HG03342 (cell line): ENCODE data around the gene MTX1.
"Not testable (repeated sequence)": the region's sequence is repeated elsewhere in the genome, so short reads cannot be mapped to it uniquely, and the experiment has no call there.

ENCODE experiments used
- ATAC-seq: cut with Tn5 transposase; IDR thresholded peaks from one replicate; pipeline ENCODE4 v1.9.1; 2021; ENCODE audit warnings: mild to moderate bottlenecking, moderate library complexity; ENCODE audit not compliant: unreplicated experiment

Gene MTX1

DNA sequence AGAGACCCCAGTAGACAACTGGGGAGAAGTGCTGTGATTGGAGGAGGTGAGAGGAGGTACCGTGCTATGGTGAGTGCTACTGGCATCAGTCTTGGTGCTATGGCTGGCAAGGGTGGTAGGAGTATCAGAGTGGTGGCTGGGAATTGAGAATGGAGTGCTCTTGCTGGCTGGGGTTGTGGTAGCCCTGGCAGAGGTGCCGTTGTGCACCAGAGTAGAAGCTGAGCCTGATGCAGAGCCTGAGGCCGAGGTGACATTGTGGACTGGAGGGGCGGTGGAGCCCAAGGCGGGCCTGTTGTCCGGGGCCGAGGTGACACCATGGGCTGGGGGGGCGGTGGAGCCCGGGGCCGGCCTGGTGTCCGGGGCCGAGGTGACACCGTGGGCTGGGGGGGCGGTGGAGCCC, 20.2 kb upstream of the MTX1 start:
- no peak for ATAC-seq

- ATAC-seq, result not testable (repeated sequence)
Measured at GRCh38 chr1:155189926-155190325, 18.6 kb upstream of the MTX1 start.

- ATAC-seq, result no peak
Measured at GRCh38 chr1:155191904-155192303, 16.6 kb upstream of the MTX1 start.

DNA sequence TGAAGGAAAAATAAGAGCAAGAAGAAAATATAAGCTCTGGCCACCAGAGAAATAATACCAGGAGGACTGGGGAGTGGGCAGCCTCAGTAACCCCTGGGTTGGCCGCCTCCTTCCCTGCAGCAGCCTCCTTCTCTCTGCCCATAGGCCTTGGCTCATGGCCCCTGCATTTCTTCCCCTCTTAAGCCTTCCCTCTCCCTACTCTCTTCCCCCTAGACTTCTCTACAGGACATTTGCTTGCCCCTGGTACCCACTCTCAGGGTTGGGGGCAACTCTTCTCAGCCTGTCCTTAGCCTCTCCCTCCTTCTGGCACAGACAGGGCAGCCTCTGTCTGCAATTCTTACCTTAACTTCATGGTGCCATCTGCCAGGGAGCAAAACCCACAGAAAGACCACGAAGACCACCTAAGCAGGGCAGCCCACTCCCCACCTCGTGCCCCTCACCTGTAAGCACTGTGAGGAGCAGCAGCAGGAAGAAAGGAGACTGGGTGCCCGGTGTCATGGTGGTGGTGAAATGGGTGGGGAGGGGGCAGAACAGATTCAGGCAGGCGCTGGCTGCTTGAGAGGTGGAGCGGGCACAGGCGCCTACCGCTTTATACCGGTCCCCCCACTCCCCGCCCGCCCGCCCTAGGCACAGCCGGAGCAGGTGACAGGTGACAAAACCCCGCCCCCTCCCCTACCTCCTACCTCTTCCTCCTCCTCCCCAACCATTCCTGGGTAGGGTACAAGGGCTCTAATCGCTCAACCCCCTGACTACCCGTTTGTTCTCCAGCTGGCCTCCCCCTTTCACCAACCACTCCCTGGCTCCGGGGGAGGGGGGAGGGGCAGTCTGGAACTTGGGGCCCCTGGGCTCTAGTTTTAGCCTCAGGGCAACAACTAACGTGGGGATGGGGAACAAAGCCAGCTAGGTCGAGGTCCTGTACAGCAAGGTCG, 15.9 kb upstream of the MTX1 start:
- no peak for ATAC-seq

DNA sequence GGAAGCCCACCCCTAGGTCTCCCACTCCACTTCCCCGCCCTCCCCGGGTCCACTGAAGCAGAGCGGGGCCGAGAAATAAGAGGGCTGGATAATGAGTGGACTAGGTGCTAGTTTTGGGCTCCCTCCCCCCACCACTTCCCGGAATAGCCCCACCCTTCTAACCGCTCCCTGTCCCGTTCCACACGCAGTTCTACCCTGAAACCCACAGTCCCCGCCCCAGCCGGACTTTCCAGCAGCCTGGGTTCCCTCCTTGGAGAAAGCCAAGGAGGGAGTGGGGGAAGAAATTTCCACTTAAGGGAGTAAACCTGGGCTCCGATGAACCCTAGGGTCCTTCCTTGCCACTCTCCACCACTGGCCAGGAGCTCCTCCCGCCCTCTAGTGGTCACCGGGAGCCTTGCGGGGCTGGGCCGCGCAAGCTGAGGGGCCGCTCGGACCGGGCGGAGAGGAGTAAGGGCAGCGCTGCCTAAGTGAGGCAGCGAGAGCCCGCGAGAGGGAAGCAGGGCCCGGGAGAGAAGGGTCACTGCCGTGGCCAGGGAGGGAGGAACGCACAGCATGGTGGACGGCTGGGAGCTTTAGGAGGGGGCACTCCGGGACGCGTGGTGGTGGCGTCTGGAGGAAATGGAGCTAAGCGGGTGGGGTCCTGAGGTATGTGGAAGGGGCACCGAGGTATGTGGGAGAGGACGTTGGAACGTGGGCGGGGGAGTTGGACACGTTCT, 15.1 kb upstream of the MTX1 start:
- ATAC-seq, result peak; percentile 56

DNA sequence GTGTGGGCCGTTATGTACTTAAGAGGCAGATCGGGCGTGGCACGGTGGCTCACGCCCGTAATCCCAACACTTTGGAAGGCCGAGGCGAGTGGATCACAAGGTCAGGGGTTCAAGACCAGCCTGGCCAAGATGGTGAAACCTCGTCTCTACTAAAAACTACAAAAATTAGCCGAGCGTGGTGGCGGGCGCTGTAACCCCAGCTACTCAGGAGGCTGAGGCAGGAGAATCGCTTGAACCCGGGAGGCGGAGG, 14.6 kb upstream of the MTX1 start:
- ATAC-seq, result not testable (repeated sequence)

DNA sequence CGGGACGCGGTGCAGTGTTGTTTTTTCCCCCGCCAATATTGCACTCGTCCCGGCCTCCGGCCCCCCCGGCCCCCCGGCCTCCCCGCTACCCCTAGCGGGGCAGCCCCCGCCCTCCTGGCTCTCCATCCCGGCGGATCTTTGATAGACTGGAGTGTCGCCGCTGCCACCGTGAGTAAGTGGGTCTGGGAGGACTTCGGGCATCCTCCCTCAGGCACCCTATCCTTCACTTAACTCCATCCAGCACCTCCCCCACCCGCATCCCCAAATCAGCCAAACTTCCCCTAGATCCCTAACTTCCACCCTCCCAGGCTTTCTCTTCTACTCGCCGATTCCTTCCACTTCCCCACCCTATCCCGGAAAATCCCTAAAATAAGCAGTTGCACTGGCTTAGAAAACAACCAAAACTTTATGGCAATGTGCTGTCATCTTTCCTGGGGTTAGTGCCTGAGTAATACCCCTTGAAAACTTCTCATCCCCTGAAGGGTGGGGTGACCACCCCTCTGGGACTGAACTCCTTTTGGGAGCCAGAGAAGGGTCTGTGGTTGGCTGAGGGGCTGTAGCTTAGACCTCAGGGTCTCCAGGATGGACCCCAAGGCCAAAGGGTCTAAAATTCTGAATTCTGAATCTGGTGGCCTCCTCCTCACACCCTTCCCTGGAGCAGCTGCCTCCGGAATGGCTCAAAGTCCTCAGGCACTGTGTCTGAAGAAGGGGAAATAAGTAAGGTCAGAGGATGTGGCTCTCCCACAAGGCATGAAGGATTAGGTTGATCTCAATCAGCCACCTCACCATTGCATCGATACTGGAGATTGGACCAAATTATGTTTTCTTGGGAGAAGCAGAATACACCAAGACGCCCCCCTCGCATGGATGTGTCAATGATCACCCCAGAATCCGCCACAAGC, 13.0 kb upstream of the MTX1 start:
- ATAC-seq, result no peak

- no peak for ATAC-seq
Measured at GRCh38 chr1:155196103-155196892, 12.2 kb upstream of the MTX1 start.

DNA sequence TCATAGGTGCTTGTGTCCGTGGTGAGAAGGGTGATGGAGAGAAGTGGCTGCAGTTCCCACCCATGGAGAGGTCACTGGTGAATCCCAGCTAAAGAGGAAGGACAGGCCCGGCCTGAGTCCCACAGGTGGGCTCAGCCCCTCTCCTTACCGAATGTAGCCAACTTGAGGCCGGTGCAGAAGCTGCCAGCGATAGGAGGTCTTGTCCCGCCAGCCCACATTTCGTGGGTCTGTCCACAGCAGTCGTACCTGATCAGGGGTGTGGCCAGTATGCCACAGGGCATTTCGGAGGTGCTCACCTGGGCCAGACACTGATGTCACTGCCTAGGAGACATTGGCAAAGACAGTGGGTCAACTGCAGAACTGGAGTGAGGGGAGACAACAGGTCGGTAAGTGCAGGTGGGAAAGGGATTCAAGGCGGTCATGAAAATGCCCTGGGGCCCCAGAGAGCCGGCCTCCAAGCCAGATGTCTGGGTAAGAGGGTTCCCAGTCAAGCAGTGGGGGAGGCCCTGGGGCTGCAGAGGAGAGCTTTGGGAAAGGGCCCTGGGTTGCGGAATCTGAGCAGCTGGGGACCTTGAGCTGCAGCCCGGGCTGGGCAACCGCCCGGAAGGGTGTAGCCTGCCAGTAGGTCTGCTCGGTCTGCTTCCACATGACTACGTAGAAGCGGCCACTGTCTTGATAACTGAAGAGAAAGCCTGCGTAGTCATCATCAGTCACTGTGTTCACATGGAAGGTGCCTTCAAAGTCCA, 11.4 kb upstream of the MTX1 start:
- ATAC-seq, result no peak

GRCh38 chr1:155197901-155198546, 10.5 kb upstream of the MTX1 start:
- ATAC-seq, result no peak

- no peak for ATAC-seq
Measured at GRCh38 chr1:155198547-155198906, 10.0 kb upstream of the MTX1 start.

- no peak for ATAC-seq
Measured at GRCh38 chr1:155199792-155200191, 8.7 kb upstream of the MTX1 start.

DNA sequence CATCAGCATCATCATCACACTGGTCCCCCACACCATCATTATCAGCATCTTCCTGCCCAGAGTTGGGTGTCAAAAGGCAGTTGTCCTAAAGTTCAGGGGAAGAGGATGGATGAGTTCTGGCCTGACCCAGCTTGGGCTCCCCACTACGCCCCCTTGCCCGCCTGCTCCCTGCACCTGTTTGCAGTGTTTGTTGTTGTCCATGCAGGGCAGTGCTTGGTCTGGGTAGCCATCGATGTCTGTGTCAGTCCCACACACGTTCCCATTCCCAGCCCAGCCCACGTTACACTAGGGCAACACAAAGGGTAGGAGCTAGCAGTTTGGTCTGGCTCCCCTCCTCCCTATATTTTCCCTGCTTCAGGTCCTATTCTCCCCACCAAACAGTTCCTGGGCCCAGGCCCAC, 7.6 kb upstream of the MTX1 start:
- no peak for ATAC-seq

- ATAC-seq, result no peak
Measured at GRCh38 chr1:155202198-155202597, 6.3 kb upstream of the MTX1 start.

DNA sequence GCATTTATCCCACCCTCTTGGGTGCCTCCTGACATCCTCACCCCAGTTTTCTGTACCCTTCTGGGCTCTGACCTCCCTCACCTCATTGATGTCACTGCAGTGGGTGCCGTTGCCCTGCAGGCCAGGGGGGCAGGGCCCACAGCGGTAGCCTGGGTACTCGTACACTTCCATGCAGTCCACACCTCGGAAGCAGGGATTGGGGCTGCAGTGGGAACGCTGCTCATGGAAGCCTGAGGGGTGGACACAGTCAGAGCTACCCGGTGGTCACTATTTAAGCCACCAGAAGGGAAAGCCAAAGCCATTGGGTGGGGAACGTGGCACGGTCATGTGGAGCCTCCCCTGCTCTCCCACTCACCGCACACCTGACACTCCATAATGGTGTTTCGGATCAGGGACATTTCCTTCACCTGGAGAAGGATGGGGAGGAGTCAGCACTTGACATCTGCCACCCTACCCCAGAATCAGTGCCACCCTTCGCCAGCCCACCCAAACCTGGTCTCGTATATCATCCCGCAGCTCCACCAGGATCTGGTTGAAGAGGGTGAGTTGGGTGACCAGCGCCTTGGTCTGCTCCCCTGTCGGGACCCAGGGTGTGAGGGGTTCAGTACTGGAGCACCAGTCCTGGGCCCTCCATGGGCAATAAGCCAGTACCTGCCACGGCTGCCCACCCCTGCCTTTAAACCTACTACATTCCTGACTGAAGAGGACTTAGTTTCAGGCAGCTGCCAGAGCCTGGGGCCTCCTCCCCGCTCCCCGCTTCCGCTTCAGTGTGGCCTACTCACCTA, 5.6 kb upstream of the MTX1 start:
- no peak for ATAC-seq

GRCh38 chr1:155205035-155205434, 3.5 kb upstream of the MTX1 start:
- no peak for ATAC-seq

GRCh38 chr1:155205969-155206593, 2.4 kb upstream of the MTX1 start:
- ATAC-seq, result no peak
